HL-60/S4 (cell line): ENCODE measurements around the gene RNASEH2B.

ENCODE experiments used
- in situ Hi-C: fragments of 300-500 bp; cut with MboI; formaldehyde crosslinking; loops from 2 replicates; pipeline ENCODE4 v1.14.3; 2022; ENCODE audit warnings: low sequenced_read_pairs

Gene RNASEH2B

DNA sequence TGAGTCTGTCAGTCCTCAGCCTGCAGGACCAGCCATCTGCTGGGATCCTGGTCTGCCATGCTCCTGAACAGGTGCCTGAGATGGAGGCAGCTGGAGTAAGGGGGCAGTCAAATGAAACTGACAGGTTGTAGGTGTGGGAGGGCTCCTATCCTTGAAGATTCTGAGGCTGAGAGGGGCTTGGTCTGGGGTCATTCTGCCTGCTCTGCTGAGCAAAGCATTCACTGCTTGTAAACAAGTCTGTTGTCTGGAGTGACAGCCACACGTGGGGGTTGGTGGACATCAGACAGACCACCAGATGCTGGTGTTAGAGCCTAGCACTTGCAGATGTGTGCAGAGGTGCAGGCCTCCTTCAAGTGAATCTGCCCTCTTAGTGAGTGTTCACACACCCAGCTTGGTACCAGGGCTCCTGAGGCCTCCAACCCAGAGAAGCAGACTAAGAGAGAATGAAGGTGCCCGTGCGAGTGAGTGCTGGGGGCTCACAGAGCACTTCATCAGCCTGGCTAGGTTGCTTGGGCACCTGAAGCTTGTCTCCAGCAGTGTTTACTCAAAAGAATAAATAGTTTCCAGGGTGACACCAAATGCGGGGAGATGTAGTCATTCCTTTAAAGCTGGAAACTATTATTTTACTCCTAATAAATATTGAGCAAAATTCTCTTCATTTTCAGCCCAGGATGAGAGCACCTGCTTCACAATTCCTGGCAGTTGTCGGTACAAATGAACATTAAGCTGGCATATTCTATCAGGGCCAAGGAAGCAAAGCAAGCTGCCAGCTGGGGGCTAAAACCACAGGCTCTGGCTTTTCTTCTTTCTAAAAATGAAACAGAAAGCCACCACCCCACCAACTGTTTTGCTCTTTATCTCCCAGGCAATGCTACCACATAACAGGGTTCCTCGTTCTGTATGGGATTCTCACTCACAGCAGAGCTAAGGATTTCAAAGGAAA is 82.3 kb downstream of the RNASEH2B start:
- in situ Hi-C loops, result no loop called here

- in situ Hi-C loops, result no loop called here
Measured at GRCh38 chr13:50993371-50993770, 83.8 kb downstream of the RNASEH2B start.

- in situ Hi-C loops, result no loop called here
Measured at GRCh38 chr13:50993934-50994333, 84.3 kb downstream of the RNASEH2B start.

GRCh38 chr13:50994651-50995050 is 85.1 kb downstream of the RNASEH2B start:
- in situ Hi-C loops, result no loop called here

DNA sequence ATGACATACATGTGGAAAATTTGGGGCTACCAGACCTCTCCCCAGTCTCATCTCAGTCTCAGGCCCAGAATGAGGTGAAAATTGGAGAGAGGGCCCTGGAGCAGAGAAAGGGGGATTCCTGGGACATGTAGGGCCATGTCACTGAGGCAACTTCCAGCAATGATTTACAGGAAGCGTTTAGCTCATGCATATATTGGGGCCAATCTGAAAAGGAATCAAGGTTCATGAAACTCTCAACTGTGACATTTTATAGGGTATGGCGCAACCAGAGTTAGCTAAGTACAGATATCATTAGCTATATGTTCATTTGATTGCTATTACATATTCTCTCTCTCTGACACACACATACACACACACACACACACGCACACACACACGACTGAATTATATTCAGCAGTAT is 86.3 kb downstream of the RNASEH2B start:
- in situ Hi-C loops, result no loop called here

DNA sequence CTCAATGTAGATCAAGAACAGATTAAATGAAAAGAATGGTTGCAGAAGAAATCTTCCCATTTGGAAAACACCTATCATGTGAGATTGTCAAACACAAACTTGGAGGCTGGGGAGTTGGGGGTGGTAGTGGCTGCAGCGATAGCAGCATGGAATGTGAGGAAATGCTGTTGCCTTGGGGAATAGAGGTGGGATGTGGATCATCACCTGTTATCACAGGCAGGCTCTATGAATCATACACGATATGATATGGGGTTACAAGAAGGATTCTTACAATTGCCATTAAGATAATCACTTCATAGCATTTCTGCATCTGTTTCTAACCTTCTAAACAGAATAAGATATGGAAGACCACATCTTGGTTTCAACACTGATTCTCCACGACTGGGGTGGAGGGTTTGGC is 88.7 kb downstream of the RNASEH2B start:
- in situ Hi-C loops, result no loop called here

GRCh38 chr13:50999641-51000040 is 90.0 kb downstream of the RNASEH2B start:
- in situ Hi-C loops, result no loop called here

- in situ Hi-C loops, result no loop called here
Measured at GRCh38 chr13:51000061-51000460, 90.5 kb downstream of the RNASEH2B start.

GRCh38 chr13:51000571-51001260 is 91.1 kb downstream of the RNASEH2B start:
- in situ Hi-C loops, result no loop called here

- in situ Hi-C loops, result no loop called here
Measured at GRCh38 chr13:51001335-51001734, 91.7 kb downstream of the RNASEH2B start.

GRCh38 chr13:51002736-51003135 is 93.1 kb downstream of the RNASEH2B start:
- in situ Hi-C loops, result no loop called here

DNA sequence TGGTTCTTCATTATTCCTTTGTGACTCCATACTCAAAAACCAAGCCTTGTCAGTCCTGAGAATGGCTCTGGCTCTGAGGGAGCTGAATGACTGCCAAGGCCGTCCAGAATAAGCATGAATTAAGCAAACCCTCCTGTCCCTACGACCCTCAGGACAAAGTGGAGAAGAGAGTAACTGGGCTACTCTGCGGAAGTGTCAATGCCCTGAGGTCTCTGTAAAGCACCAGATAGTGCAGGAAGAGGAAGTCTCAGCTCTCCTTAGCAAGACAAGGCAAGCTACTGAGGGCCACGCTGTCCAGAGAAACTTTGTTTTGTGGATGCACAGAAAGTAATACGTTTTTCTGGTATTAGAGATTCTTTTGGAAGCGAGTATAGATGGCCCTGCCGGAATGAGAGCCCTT is 94.1 kb downstream of the RNASEH2B start:
- in situ Hi-C loops, result no loop called here

- in situ Hi-C loops, result no loop called here
Measured at GRCh38 chr13:51004111-51004865, 94.7 kb downstream of the RNASEH2B start.

DNA sequence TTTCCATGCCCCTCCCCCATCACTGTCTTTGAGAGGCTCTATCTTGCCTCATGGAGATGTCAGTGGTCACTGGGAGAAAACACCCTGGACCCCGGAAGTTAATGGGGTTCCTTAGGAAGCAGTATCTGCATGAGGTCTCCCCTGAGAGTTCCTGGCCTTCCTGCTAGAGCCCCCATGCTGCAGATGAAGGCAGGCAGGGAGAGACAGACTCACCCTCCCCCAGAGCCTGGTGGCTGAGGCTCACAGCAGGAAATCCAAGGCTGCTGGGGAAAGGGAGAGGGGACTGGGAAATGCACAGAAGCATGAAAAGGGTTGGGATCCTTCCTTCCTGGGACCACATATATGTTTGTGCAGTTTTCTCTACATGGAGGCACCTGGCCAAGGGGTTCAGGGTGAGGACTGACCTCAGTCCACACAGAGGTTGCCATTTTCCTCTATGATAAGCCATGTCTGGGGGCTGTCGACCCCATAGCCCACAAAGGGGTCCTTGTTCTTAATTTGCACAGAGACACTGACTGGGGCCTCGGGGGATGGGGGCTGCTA is 95.4 kb downstream of the RNASEH2B start:
- in situ Hi-C loops, result no loop called here

GRCh38 chr13:51005566-51005965 is 96.0 kb downstream of the RNASEH2B start:
- in situ Hi-C loops, result no loop called here
